T-helper 2 cell treated with Interferon-gamma antibody and Interleukin-4, amounts not matched to agents 5 μg/mL and 100 μg/mL, for 36 hours (primary cell): ENCODE results near the gene CBFA2T3.

Experiments used
- DNase-seq: peaks from one replicate; pipeline ENCODE4 v3.0.0; 2021; ENCODE audit warnings: low spot score
- H3K27ac Mint-ChIP-seq: one replicate; pipeline ENCODE4 v1.8.0; 2021; ENCODE audit warnings: mild to moderate bottlenecking, mixed read lengths
- H3K27me3 Mint-ChIP-seq: one replicate; pipeline ENCODE4 v1.8.0; 2021; ENCODE audit warnings: low read depth, mixed read lengths
- H3K36me3 Mint-ChIP-seq: one replicate; pipeline ENCODE4 v1.8.0; 2021; ENCODE audit warnings: low read depth, mixed read lengths
- H3K4me1 Mint-ChIP-seq: one replicate; pipeline ENCODE4 v1.8.0; 2021; ENCODE audit warnings: low read depth, mixed read lengths
- H3K4me3 Mint-ChIP-seq: one replicate; pipeline ENCODE4 v1.8.0; 2022; ENCODE audit warnings: mild to moderate bottlenecking, moderate library complexity, mixed read lengths
- H3K9me3 Mint-ChIP-seq: one replicate; pipeline ENCODE4 v1.8.0; 2021; ENCODE audit warnings: mixed read lengths

Gene CBFA2T3

GRCh38 chr16:88910284-88911135 is 66.5 kb downstream of the CBFA2T3 start:
- no peaks in the 10 kb centered on the region for H3K27me3 Mint-ChIP-seq
- no peaks in the 10 kb centered on the region for H3K4me1 Mint-ChIP-seq
- no peaks in the 10 kb centered on the region for H3K36me3 Mint-ChIP-seq
- H3K4me3 Mint-ChIP-seq, result no peak overlapping the region
- no peak for DNase-seq
- no peaks in the 10 kb centered on the region for H3K9me3 Mint-ChIP-seq
- no peak overlapping the region for H3K27ac Mint-ChIP-seq

- DNase-seq, result no peak
- Mint-ChIP-seq H3K4me1 (no peaks in the 10 kb centered on the region), H3K4me3 (no peak overlapping the region), H3K9me3 (no peaks in the 10 kb centered on the region), H3K36me3 (no peaks in the 10 kb centered on the region), H3K27ac (no peak overlapping the region), H3K27me3 (no peaks in the 10 kb centered on the region)
Measured at GRCh38 chr16:88909431-88910210, 67.4 kb downstream of the CBFA2T3 start.

- DNase-seq, result no peak
- no peaks in the 10 kb centered on the region for H3K27me3 Mint-ChIP-seq
- H3K4me1 Mint-ChIP-seq, result no peaks in the 10 kb centered on the region
- H3K9me3 Mint-ChIP-seq, result no peaks in the 10 kb centered on the region
- no peaks in the 10 kb centered on the region for H3K36me3 Mint-ChIP-seq
- H3K27ac Mint-ChIP-seq, result no peak overlapping the region
- H3K4me3 Mint-ChIP-seq, result no peak overlapping the region
Measured at GRCh38 chr16:88908307-88908706, 68.7 kb downstream of the CBFA2T3 start.

GRCh38 chr16:88907768-88908167 is 69.2 kb downstream of the CBFA2T3 start:
- H3K27ac Mint-ChIP-seq, result no peak overlapping the region
- no peaks in the 10 kb centered on the region for H3K9me3 Mint-ChIP-seq
- H3K4me1 Mint-ChIP-seq, result no peaks in the 10 kb centered on the region
- no peak overlapping the region for H3K4me3 Mint-ChIP-seq
- DNase-seq, result no peak
- no peaks in the 10 kb centered on the region for H3K36me3 Mint-ChIP-seq
- H3K27me3 Mint-ChIP-seq, result no peaks in the 10 kb centered on the region

GRCh38 chr16:88906535-88907105 is 70.4 kb downstream of the CBFA2T3 start:
- Mint-ChIP-seq H3K9me3 (no peaks in the 10 kb centered on the region), H3K27me3 (no peaks in the 10 kb centered on the region), H3K36me3 (no peaks in the 10 kb centered on the region), H3K4me1 (no peaks in the 10 kb centered on the region), H3K4me3 (no peak overlapping the region), H3K27ac (no peak overlapping the region)
- DNase-seq, result no peak

- no peak overlapping the region for H3K27ac Mint-ChIP-seq
- no peaks in the 10 kb centered on the region for H3K4me1 Mint-ChIP-seq
- DNase-seq, result no peak
- H3K4me3 Mint-ChIP-seq, result no peak overlapping the region
- H3K27me3 Mint-ChIP-seq, result no peaks in the 10 kb centered on the region
- no peaks in the 10 kb centered on the region for H3K36me3 Mint-ChIP-seq
- no peaks in the 10 kb centered on the region for H3K9me3 Mint-ChIP-seq
Measured at GRCh38 chr16:88906020-88906419, 71.0 kb downstream of the CBFA2T3 start.

GRCh38 chr16:88905563-88905962 is 71.4 kb downstream of the CBFA2T3 start:
- H3K27me3 Mint-ChIP-seq, result no peaks in the 10 kb centered on the region
- H3K9me3 Mint-ChIP-seq, result no peaks in the 10 kb centered on the region
- no peak for DNase-seq
- H3K27ac Mint-ChIP-seq, result no peak overlapping the region
- no peaks in the 10 kb centered on the region for H3K4me1 Mint-ChIP-seq
- no peak overlapping the region for H3K4me3 Mint-ChIP-seq
- no peaks in the 10 kb centered on the region for H3K36me3 Mint-ChIP-seq

GRCh38 chr16:88904676-88905365 is 72.2 kb downstream of the CBFA2T3 start:
- Mint-ChIP-seq H3K9me3 (no peaks in the 10 kb centered on the region), H3K27ac (no peak overlapping the region), H3K4me1 (no peaks in the 10 kb centered on the region), H3K36me3 (no peaks in the 10 kb centered on the region), H3K4me3 (no peak overlapping the region), H3K27me3 (no peaks in the 10 kb centered on the region)
- DNase-seq, result no peak

- no peaks in the 10 kb centered on the region for H3K36me3 Mint-ChIP-seq
Measured at GRCh38 chr16:88903267-88903666, 73.7 kb downstream of the CBFA2T3 start.

GRCh38 chr16:88902744-88903143 is 74.3 kb downstream of the CBFA2T3 start:
- no peaks in the 10 kb centered on the region for H3K9me3 Mint-ChIP-seq
- H3K4me3 Mint-ChIP-seq, result no peak overlapping the region
- H3K27me3 Mint-ChIP-seq, result no peaks in the 10 kb centered on the region
- no peak for DNase-seq
- no peaks in the 10 kb centered on the region for H3K4me1 Mint-ChIP-seq
- no peak overlapping the region for H3K27ac Mint-ChIP-seq
- H3K36me3 Mint-ChIP-seq, result no peaks in the 10 kb centered on the region

More at GRCh38 chr16:88903267-88903666, 73.7 kb downstream of the CBFA2T3 start:
- Mint-ChIP-seq H3K27me3 (no peaks in the 10 kb centered on the region), H3K9me3 (no peaks in the 10 kb centered on the region), H3K4me1 (no peaks in the 10 kb centered on the region), H3K27ac (no peak overlapping the region), H3K4me3 (no peak overlapping the region)
- no peak for DNase-seq

GRCh38 chr16:88901718-88902337 is 75.2 kb downstream of the CBFA2T3 start:
- Mint-ChIP-seq H3K9me3 (no peaks in the 10 kb centered on the region), H3K27ac (no peak overlapping the region)

GRCh38 chr16:88900662-88901052 is 76.3 kb downstream of the CBFA2T3 start:
- H3K36me3 Mint-ChIP-seq, result no peaks in the 10 kb centered on the region
- H3K9me3 Mint-ChIP-seq, result no peaks in the 10 kb centered on the region
- no peaks in the 10 kb centered on the region for H3K27me3 Mint-ChIP-seq
- DNase-seq, result no peak
- no peak overlapping the region for H3K27ac Mint-ChIP-seq
- no peaks in the 10 kb centered on the region for H3K4me1 Mint-ChIP-seq
- H3K4me3 Mint-ChIP-seq, result no peak overlapping the region

More at GRCh38 chr16:88901718-88902337, 75.2 kb downstream of the CBFA2T3 start:
- Mint-ChIP-seq H3K27me3 (no peaks in the 10 kb centered on the region), H3K36me3 (no peaks in the 10 kb centered on the region), H3K4me1 (no peaks in the 10 kb centered on the region), H3K4me3 (no peak overlapping the region)
- no peak for DNase-seq

GRCh38 chr16:88899901-88900661 is 76.9 kb downstream of the CBFA2T3 start:
- no peak overlapping the region for H3K4me3 Mint-ChIP-seq
- no peaks in the 10 kb centered on the region for H3K9me3 Mint-ChIP-seq

More at GRCh38 chr16:88899901-88900661, 76.9 kb downstream of the CBFA2T3 start:
- H3K27me3 Mint-ChIP-seq, result no peaks in the 10 kb centered on the region
- H3K27ac Mint-ChIP-seq, result no peak overlapping the region
- DNase-seq, result no peak
- no peaks in the 10 kb centered on the region for H3K36me3 Mint-ChIP-seq
- no peaks in the 10 kb centered on the region for H3K4me1 Mint-ChIP-seq
